Measurements from ENCODE around the gene CXCR6. TPM values are rescaled to one million over a fixed set of nuclear protein-coding genes. Genes with fewer than 3 reads are reported as not detected.

CXCR6 gene
- total RNA-seq, 1 donor from 2014 or later, result not detected

GRCh38 chr3:45967724-45968123 is 24.5 kb downstream of the CXCR6 start:
- no peaks in the 10 kb centered on the region for H3K27me3 Mint-ChIP-seq
- no peaks in the 10 kb centered on the region for H3K4me1 Mint-ChIP-seq (ENCODE audit: low read depth)
- no peak overlapping the region for H3K4me3 Mint-ChIP-seq (ENCODE audit: low read depth)
- no peak for DNase-seq (ENCODE audit: low spot score, unreplicated experiment)
- H3K27ac Mint-ChIP-seq, result no peak overlapping the region
- no peaks in the 10 kb centered on the region for H3K9me3 Mint-ChIP-seq (ENCODE audit: low read depth)
- TF ChIP-seq CTCF (IDR thresholded peaks at IDR 0.05; ENCODE audit: unreplicated experiment), result no peak
- H3K36me3 Mint-ChIP-seq (ENCODE audit: insufficient read depth), result peaks cover 19% of the 10 kb centered on the region

DNA sequence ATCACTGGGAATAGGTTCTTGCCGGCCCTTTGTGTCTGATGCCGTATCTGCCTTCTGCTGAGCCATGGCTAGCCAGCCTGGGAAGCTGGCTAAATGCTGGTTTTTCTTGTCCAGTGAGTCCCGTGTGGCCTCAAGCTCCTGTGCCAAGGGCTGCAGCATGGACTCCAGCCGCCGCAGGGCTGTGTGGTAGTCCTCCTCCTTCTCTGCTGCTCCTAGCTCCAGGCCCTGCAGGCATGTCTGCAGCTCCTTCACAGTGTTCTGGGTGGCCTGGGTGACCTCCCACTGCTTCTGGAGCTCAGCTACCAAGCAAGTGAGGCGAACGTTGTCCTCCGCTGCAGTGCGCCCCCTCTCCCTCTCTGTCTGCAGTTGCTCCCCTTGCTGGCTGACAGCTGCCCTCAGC is 24.9 kb downstream of the CXCR6 start:
- no peak for DNase-seq (ENCODE audit: low spot score, unreplicated experiment)
- no peak for TF ChIP-seq CTCF (IDR thresholded peaks at IDR 0.05; ENCODE audit: unreplicated experiment)
- peaks cover 19% of the 10 kb centered on the region for H3K36me3 Mint-ChIP-seq (ENCODE audit: insufficient read depth)
- no peaks in the 10 kb centered on the region for H3K27me3 Mint-ChIP-seq
- no peak overlapping the region for H3K4me3 Mint-ChIP-seq (ENCODE audit: low read depth)
- no peak overlapping the region for H3K27ac Mint-ChIP-seq
- H3K9me3 Mint-ChIP-seq (ENCODE audit: low read depth), result no peaks in the 10 kb centered on the region
- no peaks in the 10 kb centered on the region for H3K4me1 Mint-ChIP-seq (ENCODE audit: low read depth)

GRCh38 chr3:45968706-45969105 is 25.4 kb downstream of the CXCR6 start:
- H3K27ac Mint-ChIP-seq, result no peak overlapping the region

GRCh38 chr3:45969116-45969515 is 25.9 kb downstream of the CXCR6 start:
- TF ChIP-seq CTCF (IDR thresholded peaks at IDR 0.05; ENCODE audit: unreplicated experiment), result no peak
- H3K9me3 Mint-ChIP-seq (ENCODE audit: low read depth), result no peaks in the 10 kb centered on the region
- H3K27me3 Mint-ChIP-seq, result no peaks in the 10 kb centered on the region
- H3K27ac Mint-ChIP-seq, result no peak overlapping the region
- peaks cover 19% of the 10 kb centered on the region for H3K36me3 Mint-ChIP-seq (ENCODE audit: insufficient read depth)
- no peak overlapping the region for H3K4me3 Mint-ChIP-seq (ENCODE audit: low read depth)
- H3K4me1 Mint-ChIP-seq (ENCODE audit: low read depth), result no peaks in the 10 kb centered on the region
- DNase-seq (ENCODE audit: low spot score, unreplicated experiment), result no peak

More at GRCh38 chr3:45968706-45969105, 25.4 kb downstream of the CXCR6 start:
- Mint-ChIP-seq H3K36me3 (ENCODE audit: insufficient read depth) (peaks cover 19% of the 10 kb centered on the region), H3K27me3 (no peaks in the 10 kb centered on the region), H3K4me1 (ENCODE audit: low read depth) (no peaks in the 10 kb centered on the region), H3K4me3 (ENCODE audit: low read depth) (no peak overlapping the region), H3K9me3 (ENCODE audit: low read depth) (no peaks in the 10 kb centered on the region)
- DNase-seq (ENCODE audit: low spot score, unreplicated experiment), result no peak
- TF ChIP-seq CTCF (IDR thresholded peaks at IDR 0.05; ENCODE audit: unreplicated experiment), result no peak

DNA sequence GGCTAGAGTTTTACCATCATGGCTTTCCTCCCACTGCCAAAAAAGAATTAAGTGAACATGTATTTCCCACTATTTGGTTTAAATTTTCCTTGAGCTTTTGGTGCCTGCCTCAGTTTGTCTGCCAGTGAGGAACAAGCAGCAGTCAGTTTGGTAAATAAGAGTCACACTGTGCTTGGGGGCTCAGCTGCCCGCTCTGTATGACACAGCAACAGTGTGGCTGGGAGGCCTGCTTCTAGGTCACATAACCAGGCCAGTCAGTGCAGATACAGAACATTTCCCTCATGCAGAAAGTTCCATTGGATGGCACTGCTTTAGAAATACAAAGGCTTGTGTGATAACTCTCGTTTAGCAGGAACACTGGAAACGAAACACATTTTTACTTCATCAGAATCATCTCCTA is 26.7 kb downstream of the CXCR6 start:
- Mint-ChIP-seq H3K27ac (no peak overlapping the region), H3K36me3 (ENCODE audit: insufficient read depth) (peaks cover 21% of the 10 kb centered on the region), H3K4me3 (ENCODE audit: low read depth) (no peak overlapping the region), H3K27me3 (no peaks in the 10 kb centered on the region), H3K4me1 (ENCODE audit: low read depth) (no peaks in the 10 kb centered on the region), H3K9me3 (ENCODE audit: low read depth) (no peaks in the 10 kb centered on the region)
- TF ChIP-seq CTCF (IDR thresholded peaks at IDR 0.05; ENCODE audit: unreplicated experiment), result no peak
- no peak for DNase-seq (ENCODE audit: low spot score, unreplicated experiment)
